Breast epithelium (tissue), 3 donors: ENCODE results near the gene ATP2B2.

ENCODE experiments used
- CTCF ChIP-seq, 3 donors: fragments of 450-650 bp; IDR thresholded peaks; one replicate each; pipeline ENCODE4 v1.5.1; 2016 to 2017; ENCODE audit warnings: antibody characterized with exemption in 3 of 3, mild to moderate bottlenecking in 3 of 3, moderate library complexity in 3 of 3
- POLR2A ChIP-seq: fragments of 450-650 bp; IDR thresholded peaks from one replicate; pipeline ENCODE4 v1.6.1; 2016; ENCODE audit warnings: antibody characterized with exemption, mild to moderate bottlenecking, moderate library complexity

GRCh38 chr3:10546820-10547263 is 41.5 kb upstream of the ATP2B2 start:
- TF ChIP-seq CTCF (IDR thresholded peaks at IDR 0.05) (no peak), POLR2A (no peak)
